Hepatocyte (in vitro differentiated cells): ENCODE data around the gene STOML2. TPM values are rescaled to one million over a fixed set of nuclear protein-coding genes. Genes with fewer than 3 reads are reported as not detected.

Experiments used
- DNase-seq: peaks from one replicate; pipeline ENCODE4 v3.0.0-alpha.2; 2016; ENCODE audit warnings: low spot score
- H2AFZ ChIP-seq: fragments of 200-600 bp; sonication (generic); 2 replicates; pipeline ENCODE4 v1.6.0; 2016; ENCODE audit warnings: antibody characterized with exemption, mild to moderate bottlenecking
- H3K27ac ChIP-seq: fragments of 200-600 bp; sonication (generic); 2 replicates; pipeline ENCODE4 v1.5.1; 2016; ENCODE audit warnings: mild to moderate bottlenecking
- H3K27me3 ChIP-seq: fragments of 200-600 bp; sonication (generic); 2 replicates; pipeline ENCODE4 v1.6.1; 2016
- H3K36me3 ChIP-seq: fragments of 200-600 bp; sonication (generic); replicated peaks from 2 replicates; pipeline ENCODE4 v1.5.1; 2016; ENCODE audit warnings: low read depth; ENCODE audit not compliant: insufficient read depth
- H3K4me1 ChIP-seq: fragments of 200-600 bp; sonication (generic); 2 replicates; pipeline ENCODE4 v1.5.1; 2016; ENCODE audit warnings: mild to moderate bottlenecking, moderate library complexity; ENCODE audit not compliant: insufficient read depth
- H3K4me2 ChIP-seq: fragments of 200-600 bp; sonication (generic); 2 replicates; pipeline ENCODE4 v1.6.0; 2016
- H3K4me3 ChIP-seq: fragments of 200-600 bp; sonication (generic); 2 replicates; pipeline ENCODE4 v1.5.1; 2016; ENCODE audit warnings: mild to moderate bottlenecking
- H3K79me2 ChIP-seq: fragments of 200-600 bp; sonication (generic); 2 replicates; pipeline ENCODE4 v1.6.0; 2017; ENCODE audit warnings: mild to moderate bottlenecking
- H3K9me2 ChIP-seq: fragments of 200-600 bp; sonication (generic); replicated peaks from 2 replicates; pipeline ENCODE4 v1.6.0; 2017; ENCODE audit warnings: mild to moderate bottlenecking; ENCODE audit not compliant: insufficient read depth
- H3K9me3 ChIP-seq: fragments of 200-600 bp; sonication (generic); 2 replicates; pipeline ENCODE4 v1.5.1; 2016; ENCODE audit warnings: low read depth, mild to moderate bottlenecking
- H4K20me1 ChIP-seq: fragments of 200-600 bp; sonication (generic); 2 replicates; pipeline ENCODE4 v1.6.0; 2016; ENCODE audit warnings: mild to moderate bottlenecking; ENCODE audit not compliant: insufficient read depth, poor library complexity, severe bottlenecking
- EZH2 ChIP-seq: fragments of 200-600 bp; sonication (generic); IDR thresholded peaks from 2 replicates; pipeline ENCODE4 v1.6.1; 2016; ENCODE audit warnings: antibody characterized with exemption, mild to moderate bottlenecking, borderline replicate concordance
- EZH2phosphoT487 ChIP-seq: fragments of 200-600 bp; sonication (generic); IDR thresholded peaks from one replicate; pipeline ENCODE4 v1.6.1; 2018; ENCODE audit warnings: antibody characterized with exemption, mild to moderate bottlenecking, low read depth, moderate library complexity; ENCODE audit not compliant: unreplicated experiment, severe bottlenecking
- WGBS: methylation state at CpG from one replicate; pipeline ENCODE4 v1.1.6; 2016; ENCODE audit warnings: low lambda C conversion rate; ENCODE audit errors: missing lambda C conversion rate; 5-methylcytosine and 5-hydroxymethylcytosine counted together
- polyA plus RNA-seq: library from polyadenylated mRNA; unstranded; fragments of >200 nt; fragmentation: Nextera tagmentation; extraction: Ambion mirVana; gene quantifications from 2 replicates; pipeline ENCODE4 v1.2.1, GENCODE V29; 2016
- total RNA-seq: library from RNA; depleted of rRNA; stranded (reverse); fragments of >200 nt; gene quantifications from 2 replicates; pipeline ENCODE4 v1.2.3, GENCODE V29; 2014
- TF ChIP-seq, protein P1 (sequence below): fragments of 200-600 bp; sonication (generic); IDR thresholded peaks from 2 replicates; pipeline ENCODE4 v1.5.1; 2016; ENCODE audit warnings: antibody characterized with exemption, mild to moderate bottlenecking; ENCODE audit not compliant: poor library complexity

The STOML2 gene
- total and polyA plus RNA-seq, 2 experiments from 2014 or later = 98.0 to 120 TPM

DNA sequence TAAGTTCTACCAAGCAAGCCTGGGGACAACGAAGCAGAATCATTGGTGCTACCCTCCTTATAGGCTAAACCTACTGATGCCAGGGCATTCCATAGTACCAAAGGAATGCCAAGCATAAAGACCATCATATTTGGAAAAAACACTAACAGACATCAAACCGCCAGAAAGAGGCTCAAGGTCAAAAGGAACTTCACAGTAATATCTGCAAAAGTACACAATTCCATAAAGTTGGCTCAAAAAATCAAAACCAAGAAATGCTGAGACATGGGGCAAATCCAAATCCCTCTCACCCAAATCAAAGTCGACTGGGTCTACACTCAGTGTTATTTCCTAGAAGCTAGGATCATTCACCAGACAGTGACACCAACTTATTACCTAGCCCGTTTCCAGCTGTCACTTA is 33.9 kb downstream of the STOML2 start:
- peaks cover 77% of the 10 kb centered on the region for H3K79me2 ChIP-seq
- no peak for DNase-seq
- no peak overlapping the region for H3K27ac ChIP-seq
- peaks cover 25% of the 10 kb centered on the region for H3K4me1 ChIP-seq
- no peak overlapping the region for H2AFZ ChIP-seq
- H3K9me3 ChIP-seq = no peaks in the 10 kb centered on the region
- peaks cover 7% of the 10 kb centered on the region for H3K36me3 ChIP-seq
- no peak overlapping the region for H3K4me3 ChIP-seq
- H3K9me2 ChIP-seq = no peaks in the 10 kb centered on the region
- TF ChIP-seq, protein P1, sequence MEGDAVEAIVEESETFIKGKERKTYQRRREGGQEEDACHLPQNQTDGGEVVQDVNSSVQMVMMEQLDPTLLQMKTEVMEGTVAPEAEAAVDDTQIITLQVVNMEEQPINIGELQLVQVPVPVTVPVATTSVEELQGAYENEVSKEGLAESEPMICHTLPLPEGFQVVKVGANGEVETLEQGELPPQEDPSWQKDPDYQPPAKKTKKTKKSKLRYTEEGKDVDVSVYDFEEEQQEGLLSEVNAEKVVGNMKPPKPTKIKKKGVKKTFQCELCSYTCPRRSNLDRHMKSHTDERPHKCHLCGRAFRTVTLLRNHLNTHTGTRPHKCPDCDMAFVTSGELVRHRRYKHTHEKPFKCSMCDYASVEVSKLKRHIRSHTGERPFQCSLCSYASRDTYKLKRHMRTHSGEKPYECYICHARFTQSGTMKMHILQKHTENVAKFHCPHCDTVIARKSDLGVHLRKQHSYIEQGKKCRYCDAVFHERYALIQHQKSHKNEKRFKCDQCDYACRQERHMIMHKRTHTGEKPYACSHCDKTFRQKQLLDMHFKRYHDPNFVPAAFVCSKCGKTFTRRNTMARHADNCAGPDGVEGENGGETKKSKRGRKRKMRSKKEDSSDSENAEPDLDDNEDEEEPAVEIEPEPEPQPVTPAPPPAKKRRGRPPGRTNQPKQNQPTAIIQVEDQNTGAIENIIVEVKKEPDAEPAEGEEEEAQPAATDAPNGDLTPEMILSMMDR = no peak
- TF ChIP-seq EZH2phosphoT487 (no peak), EZH2 (no peak)
- 80% methylated on average over 4 of the region's 4 CpGs for WGBS
- peaks cover 76% of the 10 kb centered on the region for H4K20me1 ChIP-seq
- H3K4me2 ChIP-seq = peak overlapping the region; percentile 94
- H3K27me3 ChIP-seq = no peaks in the 10 kb centered on the region

DNA sequence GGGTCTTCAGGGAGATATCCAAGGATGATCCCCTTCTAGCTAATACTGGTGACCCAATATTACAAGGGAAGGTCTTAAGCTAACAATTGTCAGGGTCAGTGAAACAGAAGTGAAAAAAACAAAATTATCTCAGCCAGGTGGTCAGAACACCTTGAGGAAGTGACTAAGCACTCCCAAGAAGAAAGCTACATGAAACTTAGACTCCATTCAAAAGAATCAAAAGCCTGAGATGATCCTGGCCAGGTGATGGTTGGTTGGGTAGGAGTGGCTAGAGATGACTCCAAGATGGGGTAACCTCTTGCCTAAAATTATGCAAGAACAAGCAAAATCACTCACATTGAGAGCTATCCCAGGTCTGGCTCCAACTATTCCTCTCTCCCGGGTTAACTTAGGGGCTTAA is 35.9 kb downstream of the STOML2 start:
- WGBS = 93% methylated on average over 1 of the region's 1 CpG
- TF ChIP-seq, protein P1 = no peak
- TF ChIP-seq EZH2phosphoT487 = no peak
- TF ChIP-seq EZH2 = no peak
- Histone ChIP-seq H3K9me3 (no peaks in the 10 kb centered on the region), H4K20me1 (peaks cover 85% of the 10 kb centered on the region), H3K36me3 (peaks cover 12% of the 10 kb centered on the region), H3K79me2 (peaks cover 90% of the 10 kb centered on the region), H3K27me3 (no peaks in the 10 kb centered on the region), H2AFZ (no peak overlapping the region), H3K4me2 (no peak overlapping the region), H3K9me2 (no peaks in the 10 kb centered on the region), H3K4me3 (no peak overlapping the region), H3K27ac (no peak overlapping the region), H3K4me1 (peaks cover 25% of the 10 kb centered on the region)
- no peak for DNase-seq

DNA sequence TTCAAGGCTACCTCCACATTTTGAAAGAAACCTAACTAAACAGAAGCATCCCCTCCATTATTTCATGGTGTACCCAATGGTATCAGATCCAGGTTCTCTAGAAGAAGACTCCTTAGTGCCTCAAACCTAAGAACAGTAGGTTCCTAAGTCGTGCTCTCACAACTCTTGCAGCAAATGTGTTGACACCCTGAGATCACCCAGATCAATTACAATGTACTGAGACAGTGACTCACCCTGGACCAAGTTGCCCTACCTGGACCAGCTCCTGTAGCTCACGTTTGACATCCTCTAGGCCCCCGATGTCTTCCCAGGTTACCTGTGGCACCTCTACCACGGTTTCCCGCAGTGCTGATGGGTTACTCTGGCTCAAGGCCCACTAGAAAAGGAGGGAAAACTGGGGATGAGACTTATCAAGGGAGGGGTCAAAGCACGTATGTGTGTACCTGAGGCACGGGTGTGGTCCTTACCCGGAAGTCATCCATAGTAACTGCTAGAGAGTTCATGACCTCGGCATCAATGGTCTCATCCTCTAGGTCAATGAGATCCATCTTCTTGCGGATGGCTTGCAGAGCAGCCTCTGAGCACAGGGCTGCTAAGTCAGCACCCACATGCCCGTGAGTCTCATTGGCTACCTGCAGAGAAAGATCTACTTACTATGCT is 42.3 kb downstream of the STOML2 start:
- Histone ChIP-seq H3K79me2 (peaks cover 30% of the 10 kb centered on the region), H2AFZ (no peak overlapping the region), H3K27ac (no peak overlapping the region), H3K4me3 (no peak overlapping the region), H3K4me2 (no peak overlapping the region), H3K4me1 (no peaks in the 10 kb centered on the region), H3K9me2 (no peaks in the 10 kb centered on the region), H3K27me3 (no peaks in the 10 kb centered on the region), H4K20me1 (peaks cover 28% of the 10 kb centered on the region), H3K9me3 (no peaks in the 10 kb centered on the region), H3K36me3 (peaks cover 17% of the 10 kb centered on the region)
- no peak for DNase-seq
- WGBS = 94% methylated on average over 11 of the region's 11 CpGs
- TF ChIP-seq, protein P1 = no peak
- no peak for TF ChIP-seq EZH2
- no peak for TF ChIP-seq EZH2phosphoT487
